A549 (cell line): ENCODE results near the gene PDIK1L. TPM values are rescaled to one million over a fixed set of nuclear protein-coding genes. Genes with fewer than 3 reads are reported as not detected.
A peak's percentile ranks its signal among the peaks of the same experiment; 100 is the strongest.

Source experiments
- ATAC-seq, 2 experiments: fragments of 200-7000 bp in 1 of 2; fragments of >200 bp in 1 of 2; cut with Nextera tagmentation in 1 of 2; cut with Tn5 transposase in 1 of 2; 3 replicates each; pipeline versions ENCODE4 v1.8.0 to v1.9.1; 2018 to 2020; ENCODE audit warnings: mild to moderate bottlenecking in 1 of 2, moderate library complexity in 1 of 2
- CTCF ChIA-PET: fragments of 300-600 bp; sonication (Branson Sonifier 250); formaldehyde crosslinking; extraction: SDS; loops from one replicate; lab custom pipeline; 2021; ENCODE audit warnings: antibody characterized with exemption, inconsistent platforms; lab: Yijun Ruan, JAX
- POLR2A ChIA-PET: fragments of 350-600 bp; formaldehyde crosslinking; extraction: SDS; loops from one replicate; lab custom pipeline; 2021; ENCODE audit warnings: antibody characterized with exemption, inconsistent platforms; lab: Yijun Ruan, JAX
- DNase-seq, 2 experiments: peaks; one replicate each; pipeline versions ENCODE4 v3.0.0 to v3.0.0-alpha.2; 2011 to 2016; ENCODE audit warnings: low read depth in 1 of 2, low spot score in 1 of 2
- FAIRE-seq: peaks from 2 replicates; lab custom pipeline; 2011; peaks lifted over from hg19 to GRCh38; lab: Jason Lieb, UNC
- H3K27ac ChIP-seq, 2 experiments: fragments of >200 bp; sonication (Bioruptor Twin); formaldehyde crosslinking; 3 replicates each; pipeline ENCODE4 v1.5.1; 2016 to 2017
- H3K4me1 ChIP-seq: fragments of >200 bp; sonication (Bioruptor Twin); formaldehyde crosslinking; 3 replicates; pipeline ENCODE4 v1.6.1; 2016
- H3K4me2 ChIP-seq: fragments of >200 bp; sonication (Bioruptor Twin); formaldehyde crosslinking; 3 replicates; pipeline ENCODE4 v1.6.1; 2016
- H3K4me3 ChIP-seq: fragments of >200 bp; sonication (Bioruptor Twin); formaldehyde crosslinking; 3 replicates; pipeline ENCODE4 v1.5.1; 2016
- H3K9me3 ChIP-seq: fragments of >200 bp; sonication (Bioruptor Twin); formaldehyde crosslinking; 3 replicates; pipeline ENCODE4 v1.6.1; 2016
- ATOH8 ChIP-seq: fragments of 250-450 bp; sonication (Bioruptor Pico); IDR thresholded peaks from 2 replicates; pipeline ENCODE4 v1.5.0; 2020; ENCODE audit warnings: low read depth, mild to moderate bottlenecking, moderate library complexity
- CBX8 ChIP-seq: fragments of 200-600 bp; sonication (generic); IDR thresholded peaks from 2 replicates; pipeline ENCODE4 v1.6.1; 2016
- EHF ChIP-seq: fragments of 250-450 bp; sonication (Bioruptor Pico); IDR thresholded peaks from 2 replicates; pipeline ENCODE4 v1.5.0; 2020; ENCODE audit warnings: mild to moderate bottlenecking
- EP300 ChIP-seq, 2 experiments: fragments of >200 bp; sonication (Bioruptor Twin); formaldehyde crosslinking; IDR thresholded peaks; 2 replicates in 1 of 2; 3 replicates in 1 of 2; pipeline ENCODE4 v1.6.1; 2016 to 2017
- FOSL2 ChIP-seq, 2 experiments: fragments of 450-650 bp in 1 of 2; fragments of >200 bp in 1 of 2; sonication (Bioruptor Twin) in 1 of 2; formaldehyde crosslinking; IDR thresholded peaks; 2 replicates each; pipeline versions ENCODE4 v1.5.0 to v1.6.1; 2016 to 2020; ENCODE audit warnings: mild to moderate bottlenecking in 1 of 2, moderate library complexity in 1 of 2
- HEYL ChIP-seq: fragments of 250-450 bp; sonication (Bioruptor Pico); IDR thresholded peaks from 2 replicates; pipeline ENCODE4 v1.8.0; 2021; ENCODE audit warnings: mild to moderate bottlenecking, moderate library complexity
- HOXA7 ChIP-seq: fragments of 250-450 bp; sonication (Bioruptor Pico); IDR thresholded peaks from 2 replicates; pipeline ENCODE4 v1.5.0; 2020; ENCODE audit warnings: mild to moderate bottlenecking, moderate library complexity
- JUNB ChIP-seq: fragments of >200 bp; sonication (Bioruptor Twin); formaldehyde crosslinking; IDR thresholded peaks from 2 replicates; pipeline ENCODE4 v1.6.1; 2016
- KDM5A ChIP-seq: fragments of 200-600 bp; sonication (generic); IDR thresholded peaks from 2 replicates; pipeline ENCODE4 v1.6.1; 2016; ENCODE audit warnings: antibody characterized with exemption, mild to moderate bottlenecking
- MAFK ChIP-seq: fragments of 450-650 bp; IDR thresholded peaks from 2 replicates; pipeline ENCODE4 v1.6.1; 2014; ENCODE audit not compliant: partially characterized antibody
- MAX ChIP-seq: IDR thresholded peaks from 2 replicates; pipeline ENCODE4 v1.6.1; 2012
- MYC ChIP-seq: IDR thresholded peaks from 2 replicates; pipeline ENCODE4 v1.6.1; 2012; ENCODE audit warnings: mild to moderate bottlenecking, inconsistent platforms, low read length, improper control_type of control experiment, borderline replicate concordance
- PBX3 ChIP-seq: IDR thresholded peaks from 2 replicates; pipeline ENCODE4 v1.6.1; 2012
- POLR2A ChIP-seq: IDR thresholded peaks from 2 replicates; pipeline ENCODE4 v1.6.1; 2012; ENCODE audit warnings: mild to moderate bottlenecking, low read length
- POLR2AphosphoS2 ChIP-seq: conservative IDR thresholded peaks from 2 replicates; pipeline ENCODE4 v1.6.1; 2012; ENCODE audit warnings: low read length, improper control_type of control experiment, inconsistent platforms
- RAD21 ChIP-seq, 2 experiments: fragments of >200 bp in 1 of 2; sonication (Bioruptor Twin) in 1 of 2; formaldehyde crosslinking in 1 of 2; IDR thresholded peaks in 1 of 2; conservative IDR thresholded peaks in 1 of 2; 2 replicates in 1 of 2; 3 replicates in 1 of 2; pipeline ENCODE4 v1.6.1; 2012 to 2018; ENCODE audit warnings: inconsistent platforms in 1 of 2
- REST ChIP-seq: fragments of 200-600 bp; sonication (generic); IDR thresholded peaks from 2 replicates; pipeline ENCODE4 v1.6.1; 2016; ENCODE audit warnings: antibody characterized with exemption, mild to moderate bottlenecking, moderate library complexity
- RNF2 ChIP-seq: fragments of 200-600 bp; sonication (generic); IDR thresholded peaks from 2 replicates; pipeline ENCODE4 v1.6.1; 2016; ENCODE audit warnings: low read depth, mild to moderate bottlenecking, antibody characterized with exemption, moderate library complexity, borderline replicate concordance
- ZC3H11A ChIP-seq: fragments of 450-650 bp; IDR thresholded peaks from 2 replicates; pipeline ENCODE4 v1.6.1; 2014; ENCODE audit warnings: antibody characterized with exemption, mild to moderate bottlenecking
- WGBS: methylation state at CpG from one replicate; pipeline ENCODE4 v1.1.6; 2017; ENCODE audit errors: missing lambda C conversion rate; 5-methylcytosine and 5-hydroxymethylcytosine counted together
- polyA plus RNA-seq, 4 experiments: library from polyadenylated mRNA; depleted of rRNA in 3 of 4; stranded (reverse); fragments of >200 nt; fragmentation: RNase III in 1 of 4; extraction: RNeasy Plus Mini Kit Qiagen cat#74134 plus additional on column Dnase treatment in 1 of 4; gene quantifications; 2 replicates in 3 of 4; 3 replicates in 1 of 4; pipeline ENCODE4 v1.2.3, GENCODE V29; 2011 to 2017

PDIK1L gene
- polyA plus RNA-seq, 2 of the 4 experiments (the other 2 are of a cell fraction), result 2.3 to 4.3 TPM

- H3K4me1 ChIP-seq, result peaks cover 13% of the 10 kb centered on the region; the same call in 2 of the 3 replicates
- WGBS, result 78% methylated on average over 7 of the region's 18 CpGs
- H3K4me3 ChIP-seq, result no peak overlapping the region; the same call in 2 of the 3 replicates
- TF ChIP-seq REST (no peak), JUNB (no peak), KDM5A (no peak), MAFK (no peak), ZC3H11A (no peak), EHF (CRISPR knock-in tag) (no peak), ATOH8 (CRISPR knock-in tag) (no peak), EP300 (IDR thresholded peaks at IDR 0.05) (no peak), HOXA7 (CRISPR knock-in tag) (no peak), PBX3 (no peak), POLR2AphosphoS2 (no peak), FOSL2 (IDR thresholded peaks at IDR 0.05) (no peak), FOSL2 (CRISPR knock-in tag; IDR thresholded peaks at IDR 0.05) (no peak), POLR2A (no peak), RAD21 (conservative IDR thresholded peaks at IDR 0.05 in 1 of 2, IDR thresholded peaks at IDR 0.05 in 1 of 2) (no peak), CBX8 (no peak), MYC (no peak), MAX (no peak), HEYL (CRISPR knock-in tag) (no peak), RNF2 (no peak)
- ChIA-PET CTCF (interaction anchor here (0.8 to 2.4 kb wide), 8 partner anchors 9 to 93 kb away, joined by 3 to 10 read pairs (median 4); partner anchors contain the start of genes CEP85, TRIM63 and ZNF593), POLR2A (no interaction called here)
- no peak for FAIRE-seq
- ATAC-seq, result no peak
- H3K9me3 ChIP-seq, result no peaks in the 10 kb centered on the region
- H3K27ac ChIP-seq, result peak overlapping the region; percentile 60 to 87; a peak in 5 of 6 replicates
- H3K4me2 ChIP-seq, result peak overlapping the region; percentile 93
- DNase-seq, result no peak
Measured at GRCh38 chr1:26160527-26161414, 49.1 kb downstream of the PDIK1L start.
